HepG2 (cell line): Measurements from ENCODE around the gene VSIG10L. TPM values are rescaled to one million over a fixed set of nuclear protein-coding genes. Genes with fewer than 3 reads are reported as not detected.
A peak's percentile ranks its signal among the peaks of the same experiment; 100 is the strongest.

Experiments used
- ATAC-seq: fragments of 200-7000 bp; cut with Tn5 transposase; 3 replicates; pipeline ENCODE4 v1.9.1; 2020; ENCODE audit warnings: mild to moderate bottlenecking, moderate library complexity
- BruUV-seq: library from RNA; stranded (reverse); fragments of 400-500 nt; replicated peaks from 2 replicates; lab custom pipeline; 2021; lab: Mats Ljungman, UMichigan
- CTCF ChIA-PET: fragments of 300-600 bp; formaldehyde crosslinking; extraction: SDS; loops from one replicate; lab custom pipeline; 2021; ENCODE audit warnings: low total read pairs, inconsistent platforms, low intra/inter-chr PET ratio; lab: Yijun Ruan, JAX
- POLR2A ChIA-PET: fragments of 350-600 bp; sonication (Branson Sonifier 250); formaldehyde crosslinking; loops from one replicate; lab custom pipeline; 2020; ENCODE audit warnings: antibody characterized with exemption, inconsistent platforms; lab: Yijun Ruan, JAX
- DNase-seq: peaks from one replicate; pipeline ENCODE4 v3.0.0-alpha.2; 2015; ENCODE audit warnings: low spot score
- FAIRE-seq: peaks from 3 replicates; lab custom pipeline; 2011; peaks lifted over from hg19 to GRCh38; lab: Jason Lieb, UNC
- H2AFZ ChIP-seq: one replicate; pipeline ENCODE4 v1.6.1; 2011; ENCODE audit warnings: low read length, inconsistent platforms
- H3K27ac ChIP-seq: fragments of 300-600 bp; 3 replicates; pipeline ENCODE4 v1.8.0; 2011; ENCODE audit warnings: mixed run types, mild to moderate bottlenecking, mixed read lengths, low read length, inconsistent platforms; ENCODE audit not compliant: insufficient read depth; ENCODE audit errors: extremely low read length
- H3K27me3 ChIP-seq, 2 experiments: fragments of 200-600 bp in 1 of 2; 2 replicates in 1 of 2; 3 replicates in 1 of 2; pipeline versions ENCODE4 v1.6.0 to v1.8.0; 2011; ENCODE audit warnings: low read length in 2 of 2, mild to moderate bottlenecking in 2 of 2, moderate library complexity in 2 of 2, inconsistent platforms in 1 of 2; ENCODE audit not compliant: insufficient read depth in 2 of 2, control insufficient read depth in 1 of 2
- H3K36me3 ChIP-seq, 2 experiments: fragments of 200-600 bp in 1 of 2; replicated peaks in 1 of 2; 2 replicates in 1 of 2; 3 replicates in 1 of 2; pipeline versions ENCODE4 v1.5.1 to v1.8.0; 2011; ENCODE audit warnings: low read length in 2 of 2, inconsistent platforms in 1 of 2; ENCODE audit not compliant: insufficient read depth in 2 of 2, control insufficient read depth in 1 of 2
- H3K4me1 ChIP-seq: 2 replicates; pipeline ENCODE4 v1.5.1; 2012; ENCODE audit warnings: low read length, inconsistent platforms; ENCODE audit not compliant: insufficient read depth
- H3K4me2 ChIP-seq: 2 replicates; pipeline ENCODE4 v1.6.0; 2011; ENCODE audit warnings: low read depth, low read length, inconsistent platforms
- H3K4me3 ChIP-seq, 3 experiments: fragments of 200-600 bp in 1 of 3; sonication (generic), shearing (Covaris generic) in 1 of 3; replicated peaks in 1 of 3; 2 replicates each; pipeline ENCODE4 v1.5.1; 2011 to 2016; ENCODE audit warnings: low read length in 3 of 3, inconsistent platforms in 2 of 3, low read depth in 2 of 3, mild to moderate bottlenecking in 2 of 3, control low read depth in 1 of 3, mixed read lengths in 1 of 3; ENCODE audit not compliant: insufficient read depth in 1 of 3
- H3K79me2 ChIP-seq: one replicate; pipeline ENCODE4 v1.6.1; 2011; ENCODE audit warnings: low read length, inconsistent platforms; ENCODE audit not compliant: insufficient read depth
- H3K9ac ChIP-seq: 2 replicates; pipeline ENCODE4 v1.6.0; 2011; ENCODE audit warnings: mild to moderate bottlenecking, low read depth, low read length, inconsistent platforms; ENCODE audit not compliant: insufficient read depth
- H3K9me3 ChIP-seq: 2 replicates; pipeline ENCODE4 v1.5.1; 2012; ENCODE audit warnings: mild to moderate bottlenecking, low read length
- H4K20me1 ChIP-seq: 2 replicates; pipeline ENCODE4 v1.6.0; 2011; ENCODE audit warnings: inconsistent platforms, mild to moderate bottlenecking, low read length, moderate library complexity; ENCODE audit not compliant: insufficient read depth
- BHLHE40 ChIP-seq: IDR thresholded peaks from 2 replicates; pipeline ENCODE4 v1.6.1; 2011; ENCODE audit warnings: low read length, improper control_type of control experiment
- CHCHD3 ChIP-seq: sonication (generic); formaldehyde crosslinking; IDR thresholded peaks from 2 replicates; pipeline ENCODE4 v1.8.0; 2022; ENCODE audit warnings: mild to moderate bottlenecking, missing genetic modification reagents, moderate library complexity
- ELF1 ChIP-seq: sonication (generic); formaldehyde crosslinking; IDR thresholded peaks from 2 replicates; pipeline ENCODE4 v1.4.0; 2020; ENCODE audit warnings: missing genetic modification reagents
- FOXJ3 ChIP-seq: sonication (generic); formaldehyde crosslinking; IDR thresholded peaks from 2 replicates; pipeline ENCODE4 v1.4.0; 2020; ENCODE audit warnings: missing genetic modification reagents, mild to moderate bottlenecking, borderline replicate concordance
- HNRNPL ChIP-seq: fragments of 200-400 bp; formaldehyde crosslinking; IDR thresholded peaks from 2 replicates; pipeline ENCODE4 v1.6.1; 2017; ENCODE audit warnings: mild to moderate bottlenecking, low read depth, low read length
- HOXA9 ChIP-seq: sonication (generic); formaldehyde crosslinking; IDR thresholded peaks from 2 replicates; pipeline ENCODE4 v1.8.1; 2022; ENCODE audit warnings: missing genetic modification reagents, mild to moderate bottlenecking, moderate library complexity, borderline replicate concordance
- KLF15 ChIP-seq: sonication (generic); formaldehyde crosslinking; IDR thresholded peaks from 2 replicates; pipeline ENCODE4 v1.8.1; 2023; ENCODE audit warnings: borderline replicate concordance, mild to moderate bottlenecking, inconsistent platforms, missing genetic modification reagents, mixed read lengths
- KLF6 ChIP-seq: IDR thresholded peaks from 2 replicates; pipeline ENCODE4 v1.8.0; 2016; ENCODE audit warnings: missing biosample characterization, missing genetic modification reagents
- MTA1 ChIP-seq: sonication (generic); formaldehyde crosslinking; IDR thresholded peaks from 2 replicates; pipeline ENCODE4 v1.4.0; 2020; ENCODE audit warnings: missing genetic modification reagents, mild to moderate bottlenecking, borderline replicate concordance
- NR0B2 ChIP-seq: sonication (generic); formaldehyde crosslinking; IDR thresholded peaks from 2 replicates; pipeline ENCODE4 v1.4.0; 2020; ENCODE audit warnings: mild to moderate bottlenecking, missing genetic modification reagents
- POLR2G ChIP-seq: fragments of 200-400 bp; formaldehyde crosslinking; IDR thresholded peaks from 2 replicates; pipeline ENCODE4 v1.6.1; 2018; ENCODE audit warnings: mild to moderate bottlenecking, low read depth, low read length, moderate library complexity
- RBFOX2 ChIP-seq: fragments of 200-400 bp; formaldehyde crosslinking; IDR thresholded peaks from 2 replicates; pipeline ENCODE4 v1.6.1; 2017; ENCODE audit warnings: low read depth, mild to moderate bottlenecking, low read length
- RELA ChIP-seq: sonication (generic); formaldehyde crosslinking; IDR thresholded peaks from 2 replicates; pipeline ENCODE4 v1.4.0; 2020; ENCODE audit warnings: missing genetic modification reagents
- REST ChIP-seq, 2 experiments: IDR thresholded peaks; 2 replicates each; pipeline ENCODE4 v1.6.1; 2011 to 2012; ENCODE audit warnings: low read length in 2 of 2, borderline replicate concordance in 1 of 2, low read depth in 1 of 2, mild to moderate bottlenecking in 1 of 2, moderate library complexity in 1 of 2
- SNAI1 ChIP-seq: sonication (generic); formaldehyde crosslinking; IDR thresholded peaks from 2 replicates; pipeline ENCODE4 v1.5.0; 2020; ENCODE audit warnings: mild to moderate bottlenecking, missing genetic modification reagents, borderline replicate concordance
- TAF1 ChIP-seq: sonication (generic); formaldehyde crosslinking; IDR thresholded peaks from 2 replicates; pipeline ENCODE4 v1.4.0; 2020; ENCODE audit warnings: missing genetic modification reagents
- TOPORS ChIP-seq: sonication (generic); formaldehyde crosslinking; IDR thresholded peaks from 2 replicates; pipeline ENCODE4 v1.8.0; 2023; ENCODE audit warnings: mild to moderate bottlenecking, missing genetic modification reagents
- ZC3H13 ChIP-seq: sonication (generic); formaldehyde crosslinking; IDR thresholded peaks from 2 replicates; pipeline ENCODE4 v1.8.1; 2023; ENCODE audit warnings: mild to moderate bottlenecking, missing genetic modification reagents, moderate library complexity
- ZFP37 ChIP-seq: sonication (generic); formaldehyde crosslinking; IDR thresholded peaks from 2 replicates; pipeline ENCODE4 v1.4.0; 2020; ENCODE audit warnings: missing genetic modification reagents, borderline replicate concordance
- ZNF207 ChIP-seq: fragments of 450-650 bp; IDR thresholded peaks from 2 replicates; pipeline ENCODE4 v1.6.1; 2016; ENCODE audit warnings: antibody characterized with exemption, borderline replicate concordance
- ZNF264 ChIP-seq: sonication (generic); formaldehyde crosslinking; IDR thresholded peaks from 2 replicates; pipeline ENCODE4 v1.4.0; 2020; ENCODE audit warnings: missing genetic modification reagents
- WGBS: methylation state at CpG from one replicate; pipeline ENCODE4 v1.1.6; 2017; ENCODE audit warnings: low lambda C conversion rate; 5-methylcytosine and 5-hydroxymethylcytosine counted together
- in situ Hi-C: cut with HindIII; loops from 2 replicates; pipeline ENCODE4 v1.10.0; 2017; ENCODE audit warnings: low pct_unique_long_range_greater_than_20kb; ENCODE audit not compliant: extremely low pct_ligation_motif_present
- intact Hi-C: fragments of 100-400 bp; cut with micrococcal nuclease; formaldehyde crosslinking; loops from one replicate; pipeline ENCODE4 v1.10.0; 2022; ENCODE audit not compliant: unreplicated experiment
- polyA plus RNA-seq, 8 experiments: library from polyadenylated mRNA; depleted of rRNA in 3 of 8; stranded (reverse) in 7 of 8; unstranded in 1 of 8; fragments of >200 nt; fragmentation: Illumina TruSeq in 4 of 8; extraction: Trizol in 4 of 8; gene quantifications; 2 replicates each; pipeline versions ENCODE4 v1.2.1 to v1.2.3, GENCODE V29; 2011 to 2016; ENCODE audit warnings: low read depth in 4 of 8, missing spikeins in 1 of 8, mixed read lengths in 1 of 8; ENCODE audit not compliant: insufficient read depth in 1 of 8
- total RNA-seq, 5 experiments: library from RNA; depleted of rRNA; stranded (reverse); fragments of >200 nt; fragmentation: Illumina TruSeq; extraction: Trizol; gene quantifications; 2 replicates each; pipeline ENCODE4 v1.2.3, GENCODE V29; 2016; ENCODE audit warnings: low read depth in 1 of 5

VSIG10L gene
- total and polyA plus RNA-seq, 2 of the 13 experiments (the other 11 are each of a cell fraction or from before 2014, with no cell fraction given): 2.7 to 8.5 TPM

GRCh38 chr19:51345076-51345620 is 3.2 kb upstream of the VSIG10L start:
- in situ Hi-C loops (no loop called here), intact Hi-C loops (no loop called here)
- no peaks in the 10 kb centered on the region for H3K9me3 ChIP-seq
- no peak overlapping the region for H2AFZ ChIP-seq
- H3K4me1 ChIP-seq: peaks cover 97% of the 10 kb centered on the region
- H3K4me3 ChIP-seq: no peak overlapping the region
- H3K9ac ChIP-seq: no peak overlapping the region
- FAIRE-seq: no peak
- peaks cover 32% of the 10 kb centered on the region for H4K20me1 ChIP-seq
- 100% methylated on average over 7 of the region's 9 CpGs for WGBS
- no peak for DNase-seq
- H3K79me2 ChIP-seq: peaks cover 23% of the 10 kb centered on the region
- ChIA-PET POLR2A (interaction anchor here (3.7 to 6.9 kb wide), 3 partner anchors 9 to 23 kb away, joined by 32 to 211 read pairs (median 91); partner anchors contain the start of gene ETFB), CTCF (no interaction called here)
- peak overlapping the region; percentile 34 for H3K27ac ChIP-seq
- H3K4me2 ChIP-seq: no peak overlapping the region
- no peaks in the 10 kb centered on the region for H3K27me3 ChIP-seq
- H3K36me3 ChIP-seq: peaks cover 13 to 48% of the 10 kb centered on the region in 2 experiments
- no peak for ATAC-seq
- no TSS peak for BruUV-seq
- TF ChIP-seq CHCHD3 (CRISPR knock-in tag) (no peak), KLF15 (CRISPR knock-in tag) (no peak), FOXJ3 (CRISPR knock-in tag) (no peak), MTA1 (CRISPR knock-in tag) (0 out of 2 replicates have a peak, but pooled peaks have one; percentile 27), HNRNPL (peak; percentile 52; the same call in 1 of the 2 replicates), ELF1 (CRISPR knock-in tag) (no peak), SNAI1 (CRISPR knock-in tag) (no peak), ZFP37 (CRISPR knock-in tag) (no peak), ZNF207 (no peak), REST (IDR thresholded peaks at IDR 0.05; ENCODE audit: borderline replicate concordance in 1 of 2, low read depth in 1 of 2, low read length in 2 of 2) (no peak), HOXA9 (CRISPR knock-in tag) (no peak), TOPORS (no peak), RBFOX2 (0 out of 2 replicates have a peak, but pooled peaks have one; percentile 59), POLR2G (peak; percentile 33; the same call in 1 of the 2 replicates), KLF6 (CRISPR knock-in tag) (no peak), NR0B2 (CRISPR knock-in tag) (no peak), ZNF264 (CRISPR knock-in tag) (no peak), TAF1 (no peak), ZC3H13 (CRISPR knock-in tag) (0 out of 2 replicates have a peak, but pooled peaks have one; percentile 9), BHLHE40 (no peak), RELA (CRISPR knock-in tag) (no peak)
